Mononuclear cell (primary cell): ENCODE measurements around the gene MED28. TPM values are rescaled to one million over a fixed set of nuclear protein-coding genes. Genes with fewer than 3 reads are reported as not detected.
"Not testable (repeated sequence)": the region's sequence is repeated elsewhere in the genome, so short reads cannot be mapped to it uniquely, and the experiment has no call there.

Experiments
- H3K27me3 ChIP-seq: 2 replicates; pipeline ENCODE4 v1.6.0; 2011; ENCODE audit warnings: low read length, control low read depth; ENCODE audit not compliant: insufficient read depth
- H3K4me1 ChIP-seq: 2 replicates; pipeline ENCODE4 v1.5.1; 2011; ENCODE audit warnings: mild to moderate bottlenecking, low read length, control low read depth; ENCODE audit not compliant: insufficient read depth
- H3K4me3 ChIP-seq: 2 replicates; pipeline ENCODE4 v1.5.1; 2011; ENCODE audit warnings: mild to moderate bottlenecking, low read length, moderate library complexity
- H3K9me3 ChIP-seq: 2 replicates; pipeline ENCODE4 v1.5.1; 2011; ENCODE audit warnings: low read depth, mild to moderate bottlenecking, control low read depth, low read length
- total RNA-seq: library from RNA; depleted of rRNA; stranded (reverse); fragments of >200 nt; gene quantifications from one replicate; pipeline ENCODE4 v1.2.3, GENCODE V29; 2012

The MED28 gene
- total RNA-seq, 1 donor, result 18.5 TPM

DNA sequence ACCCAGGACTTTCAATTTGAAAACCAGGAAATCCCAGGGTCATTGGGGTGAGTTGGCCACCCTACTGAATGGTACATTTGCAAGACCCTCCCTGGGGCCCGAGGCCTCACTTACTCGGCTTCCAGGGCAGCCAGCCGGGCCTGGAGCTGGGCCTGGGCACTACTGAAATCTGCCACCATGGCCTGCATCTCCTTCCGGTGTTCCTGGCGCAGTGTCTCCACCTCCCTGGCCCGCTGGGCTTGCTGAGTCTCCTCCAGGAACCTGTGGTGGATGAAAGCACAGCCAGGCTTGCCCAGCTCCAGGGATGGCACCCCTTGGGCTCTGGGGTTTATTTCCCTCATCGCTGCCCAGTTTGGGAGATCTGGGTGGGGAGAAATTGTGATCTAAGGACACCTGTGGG is 24.7 kb downstream of the MED28 start:
- Histone ChIP-seq H3K9me3 (no peaks in the 10 kb centered on the region), H3K4me1 (no peaks in the 10 kb centered on the region), H3K27me3 (no peaks in the 10 kb centered on the region)

DNA sequence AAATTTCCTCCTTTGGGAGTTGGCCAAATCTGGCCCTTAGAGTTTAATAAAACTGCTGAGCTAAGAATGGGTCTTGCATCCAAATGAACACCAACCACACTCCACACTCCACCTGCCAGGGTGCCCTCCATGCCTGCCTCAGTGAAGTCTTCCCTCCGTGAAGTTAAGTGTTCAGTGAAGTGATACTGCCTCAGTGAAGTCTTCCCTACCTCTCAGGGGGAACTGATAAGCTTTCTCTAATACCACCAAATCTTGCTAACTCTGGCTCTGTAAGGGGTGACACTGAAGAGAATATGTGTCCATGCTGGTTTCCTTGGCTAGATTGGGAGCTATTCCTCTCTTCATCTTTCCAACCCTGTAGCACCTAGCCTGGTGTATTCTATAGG is 27.9 kb downstream of the MED28 start:
- H3K9me3 ChIP-seq, result no peaks in the 10 kb centered on the region
- H3K27me3 ChIP-seq, result no peaks in the 10 kb centered on the region
- H3K4me3 ChIP-seq, result no peak overlapping the region
- H3K4me1 ChIP-seq, result no peaks in the 10 kb centered on the region

More for the DNA sequence above, 24.7 kb downstream of the MED28 start:
- H3K4me3 ChIP-seq, result no peak overlapping the region

GRCh38 chr4:17646693-17647092 is 32.3 kb downstream of the MED28 start:
- no peak overlapping the region for H3K4me3 ChIP-seq
- no peaks in the 10 kb centered on the region for H3K9me3 ChIP-seq
- H3K27me3 ChIP-seq, result no peaks in the 10 kb centered on the region
- H3K4me1 ChIP-seq, result peaks cover 8% of the 10 kb centered on the region

GRCh38 chr4:17647176-17647806 is 32.9 kb downstream of the MED28 start:
- Histone ChIP-seq H3K27me3 (no peaks in the 10 kb centered on the region), H3K4me3 (no peak overlapping the region), H3K9me3 (no peaks in the 10 kb centered on the region), H3K4me1 (peaks cover 8% of the 10 kb centered on the region)

DNA sequence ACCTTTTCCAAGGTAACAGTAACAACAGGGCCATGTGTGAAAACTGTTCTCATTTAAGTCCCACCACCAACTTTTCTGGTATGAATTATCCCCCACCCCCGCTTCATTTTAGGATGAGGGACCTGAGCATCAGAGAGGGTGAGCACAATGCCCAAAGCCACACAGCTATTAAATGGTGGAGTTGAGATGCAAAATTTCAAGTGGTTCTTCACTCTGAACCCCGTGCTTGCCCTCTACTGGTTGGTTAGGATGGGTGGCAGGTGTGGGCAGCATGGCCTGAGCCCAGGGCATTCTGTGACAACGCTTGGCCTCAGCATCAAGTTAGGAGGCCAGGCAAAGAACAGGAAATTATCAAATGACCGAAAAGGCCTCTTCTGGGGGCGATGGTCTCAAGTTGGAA is 33.5 kb downstream of the MED28 start:
- Histone ChIP-seq H3K27me3 (no peaks in the 10 kb centered on the region), H3K4me1 (peaks cover 8% of the 10 kb centered on the region), H3K4me3 (no peak overlapping the region), H3K9me3 (no peaks in the 10 kb centered on the region)

DNA sequence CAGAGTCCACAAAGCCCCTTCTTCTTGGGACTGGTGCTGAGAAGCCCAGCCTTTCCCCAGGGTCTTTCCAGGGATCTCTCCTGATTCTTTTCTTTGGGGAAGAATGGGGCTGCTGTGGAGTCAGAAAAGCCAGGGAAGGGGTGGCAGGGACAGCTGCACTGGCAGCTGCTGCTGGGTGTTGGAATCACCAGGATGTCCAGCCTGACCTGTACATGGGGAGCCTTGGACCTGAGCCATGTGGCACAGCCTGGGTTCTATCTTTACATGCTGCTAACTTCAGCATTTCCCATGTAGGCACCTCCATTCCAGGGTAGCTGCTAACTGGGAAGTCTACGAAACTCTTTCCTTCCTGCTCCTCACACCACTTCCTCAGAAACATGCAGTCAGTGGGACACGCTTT is 36.0 kb downstream of the MED28 start:
- Histone ChIP-seq H3K4me1 (peaks cover 8% of the 10 kb centered on the region), H3K9me3 (no peaks in the 10 kb centered on the region), H3K4me3 (no peak overlapping the region), H3K27me3 (no peaks in the 10 kb centered on the region)

GRCh38 chr4:17654701-17655100 is 40.3 kb downstream of the MED28 start:
- H3K4me1 ChIP-seq, result peaks cover 8% of the 10 kb centered on the region
- no peak overlapping the region for H3K4me3 ChIP-seq
- H3K27me3 ChIP-seq, result no peaks in the 10 kb centered on the region

GRCh38 chr4:17657090-17657489 is 42.6 kb downstream of the MED28 start:
- Histone ChIP-seq H3K9me3 (no peaks in the 10 kb centered on the region), H3K4me1 (no peaks in the 10 kb centered on the region), H3K4me3 (no peak overlapping the region), H3K27me3 (no peaks in the 10 kb centered on the region)

More at GRCh38 chr4:17654701-17655100, 40.3 kb downstream of the MED28 start:
- H3K9me3 ChIP-seq, result no peaks in the 10 kb centered on the region

GRCh38 chr4:17657849-17658248 is 43.4 kb downstream of the MED28 start:
- Histone ChIP-seq H3K9me3 (no peaks in the 10 kb centered on the region), H3K4me1 (peaks cover 3% of the 10 kb centered on the region), H3K4me3 (no peak overlapping the region), H3K27me3 (no peaks in the 10 kb centered on the region)

GRCh38 chr4:17659196-17659595 is 44.8 kb downstream of the MED28 start:
- not testable (repeated sequence) for H3K4me3 ChIP-seq, H3K4me1 ChIP-seq, H3K27me3 ChIP-seq, H3K9me3 ChIP-seq

GRCh38 chr4:17662694-17663093 is 48.3 kb downstream of the MED28 start:
- no peaks in the 10 kb centered on the region for H3K27me3 ChIP-seq
- H3K4me3 ChIP-seq, result no peak overlapping the region
- H3K9me3 ChIP-seq, result no peaks in the 10 kb centered on the region
- H3K4me1 ChIP-seq, result peaks cover 16% of the 10 kb centered on the region

GRCh38 chr4:17664755-17665154 is 50.3 kb downstream of the MED28 start:
- H3K4me3 ChIP-seq, result no peak overlapping the region
- no peaks in the 10 kb centered on the region for H3K9me3 ChIP-seq
- peaks cover 16% of the 10 kb centered on the region for H3K4me1 ChIP-seq
- H3K27me3 ChIP-seq, result no peaks in the 10 kb centered on the region

DNA sequence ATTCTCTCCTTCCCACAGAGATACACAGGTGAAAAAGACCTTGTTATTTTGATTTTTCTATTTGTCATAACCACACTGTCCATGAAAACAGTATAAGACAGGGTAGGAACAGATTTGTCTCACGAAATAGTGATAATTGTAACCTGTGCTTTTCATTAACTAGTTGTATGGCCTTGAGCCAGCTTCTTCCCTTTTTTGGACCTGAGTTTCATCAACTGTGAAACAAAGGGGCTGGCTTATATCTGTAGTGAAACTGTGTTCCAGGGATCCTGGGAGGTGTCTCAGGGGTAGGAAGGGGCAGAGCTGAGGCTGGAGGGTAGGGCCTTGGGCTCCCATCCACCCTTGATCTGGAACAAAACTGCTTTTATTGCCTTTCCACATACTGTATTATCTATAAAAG is 50.9 kb downstream of the MED28 start:
- Histone ChIP-seq H3K4me1 (peaks cover 16% of the 10 kb centered on the region), H3K4me3 (no peak overlapping the region)

DNA sequence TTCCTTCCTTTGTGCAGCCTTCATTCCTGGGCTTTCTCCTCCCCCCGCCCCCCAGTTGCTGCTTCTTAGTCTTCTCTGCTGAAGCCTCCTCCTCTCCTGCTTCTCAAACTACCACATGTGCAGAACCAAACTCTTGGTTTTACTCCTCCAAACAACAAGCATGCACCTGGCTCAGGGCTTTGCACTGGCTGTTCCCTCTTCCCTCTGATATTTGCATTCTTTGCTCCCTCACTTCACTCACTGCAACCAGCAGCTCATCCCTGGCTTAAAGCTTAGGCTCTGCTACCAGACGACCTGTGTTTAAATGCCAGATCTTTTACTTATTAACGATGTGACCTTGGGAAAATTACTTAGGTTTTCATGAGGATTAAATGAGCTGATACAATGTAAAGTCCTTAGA is 51.4 kb downstream of the MED28 start:
- Histone ChIP-seq H3K4me1 (peaks cover 16% of the 10 kb centered on the region), H3K27me3 (peaks cover 4% of the 10 kb centered on the region), H3K9me3 (no peaks in the 10 kb centered on the region)

More for the DNA sequence above, 50.9 kb downstream of the MED28 start:
- Histone ChIP-seq H3K27me3 (peaks cover under 1% of the 10 kb centered on the region), H3K9me3 (no peaks in the 10 kb centered on the region)

GRCh38 chr4:17667253-17667652 is 52.8 kb downstream of the MED28 start:
- Histone ChIP-seq H3K4me1 (peaks cover 16% of the 10 kb centered on the region), H3K9me3 (no peaks in the 10 kb centered on the region), H3K4me3 (no peak overlapping the region), H3K27me3 (peaks cover 4% of the 10 kb centered on the region)

More for the DNA sequence above, 51.4 kb downstream of the MED28 start:
- no peak overlapping the region for H3K4me3 ChIP-seq

DNA sequence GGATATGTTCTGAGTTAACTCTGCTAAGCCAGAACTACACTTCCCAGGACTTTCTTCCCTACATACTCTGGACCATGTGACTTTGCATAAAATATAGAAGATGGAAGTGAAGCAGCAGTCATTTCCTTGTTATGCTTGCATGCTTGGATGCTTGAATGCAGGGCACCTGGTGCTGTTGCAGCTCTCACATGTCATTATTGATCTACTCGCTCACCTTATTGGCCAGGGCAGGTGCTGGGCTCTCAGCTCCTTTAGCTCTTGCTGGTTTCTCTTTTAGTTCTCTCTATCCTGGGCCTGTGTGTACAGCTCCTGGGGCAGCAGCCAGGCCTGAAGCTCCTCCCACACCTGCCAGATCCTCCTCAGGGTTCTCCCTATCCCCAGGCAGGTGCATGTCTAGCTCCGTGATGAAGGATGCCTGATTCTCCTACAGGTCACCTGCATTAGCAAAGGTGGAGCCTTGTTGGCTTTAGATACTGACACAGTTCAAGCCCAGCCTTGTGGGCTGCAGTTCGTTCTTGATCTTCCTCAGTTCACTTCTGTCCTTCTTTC is 53.3 kb downstream of the MED28 start:
- H3K4me3 ChIP-seq, result no peak overlapping the region
- H3K4me1 ChIP-seq, result peaks cover 14% of the 10 kb centered on the region
- H3K27me3 ChIP-seq, result peaks cover 4% of the 10 kb centered on the region
- no peaks in the 10 kb centered on the region for H3K9me3 ChIP-seq
